H54 (cell line): ENCODE data around the gene SHFL.

Source experiments
- DNase-seq: peaks from one replicate; pipeline ENCODE4 v3.0.0; 2011; ENCODE audit warnings: low spot score, mixed read lengths; ENCODE audit not compliant: insufficient read length
- FAIRE-seq: peaks from 3 replicates; lab custom pipeline; 2011; peaks lifted over from hg19 to GRCh38; lab: Jason Lieb, UNC
- POLR2A ChIP-seq: IDR thresholded peaks from 2 replicates; pipeline ENCODE4 v1.6.1; 2011; ENCODE audit warnings: low read depth, mild to moderate bottlenecking, low read length

SHFL gene

DNA sequence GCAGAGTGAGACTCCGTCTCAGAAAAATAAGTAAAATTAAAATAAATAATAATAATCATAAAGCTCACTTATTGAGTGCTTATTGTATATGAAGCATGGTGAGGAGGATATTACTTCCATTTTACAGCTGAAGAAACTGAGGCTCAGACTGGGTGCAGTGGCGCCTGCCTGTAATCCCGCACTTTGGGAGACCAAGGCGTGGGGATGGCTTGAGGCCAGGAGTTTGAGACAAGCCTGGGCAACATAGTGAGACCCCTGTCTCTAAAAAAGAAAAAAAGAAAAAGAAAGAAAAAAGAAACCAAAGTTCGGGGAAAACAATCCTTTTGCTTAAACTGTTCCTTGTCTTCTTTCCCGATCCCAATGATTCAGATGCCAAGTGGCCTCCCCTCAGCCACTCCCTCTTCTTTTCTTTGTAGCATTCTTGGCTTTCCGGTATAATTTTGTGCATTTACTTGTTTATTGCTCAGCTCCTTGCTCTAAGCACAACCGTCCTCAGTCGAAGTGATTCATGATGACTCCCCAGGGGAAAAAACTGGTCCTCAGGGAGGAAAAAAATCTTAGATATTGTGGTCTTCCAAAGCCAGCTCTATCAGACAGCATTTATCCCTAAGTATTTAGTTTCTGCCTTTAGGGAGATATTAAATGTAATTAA, 34.5 kb downstream of the SHFL start:
- TF ChIP-seq POLR2A = no peak
- FAIRE-seq (peak; percentile 52), DNase-seq (peak; percentile 59)

DNA sequence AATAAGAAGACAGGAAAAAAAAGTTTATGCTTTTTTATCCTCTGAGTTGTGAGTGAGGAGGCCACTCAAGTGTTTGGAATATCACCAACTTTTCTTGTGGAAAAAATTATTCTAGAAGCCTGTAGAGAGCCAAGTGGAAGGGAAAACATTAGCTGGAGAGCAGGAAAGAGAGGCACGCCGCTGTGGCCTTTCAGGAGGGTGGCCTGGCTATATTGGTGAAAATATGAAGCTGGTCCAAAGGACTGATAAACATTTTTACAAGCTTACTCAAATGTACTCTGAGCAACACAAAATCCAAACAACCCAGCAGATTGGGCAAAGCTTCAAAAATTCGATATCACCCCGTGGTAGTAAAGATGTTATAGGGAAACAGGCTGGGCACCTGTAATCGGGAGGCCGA, 35.9 kb downstream of the SHFL start:
- no peak for FAIRE-seq
- DNase-seq = no peak
- TF ChIP-seq POLR2A = no peak

GRCh38 chr19:10124429-10124828, 38.3 kb downstream of the SHFL start:
- FAIRE-seq (no peak), DNase-seq (no peak)
- TF ChIP-seq POLR2A = no peak

DNA sequence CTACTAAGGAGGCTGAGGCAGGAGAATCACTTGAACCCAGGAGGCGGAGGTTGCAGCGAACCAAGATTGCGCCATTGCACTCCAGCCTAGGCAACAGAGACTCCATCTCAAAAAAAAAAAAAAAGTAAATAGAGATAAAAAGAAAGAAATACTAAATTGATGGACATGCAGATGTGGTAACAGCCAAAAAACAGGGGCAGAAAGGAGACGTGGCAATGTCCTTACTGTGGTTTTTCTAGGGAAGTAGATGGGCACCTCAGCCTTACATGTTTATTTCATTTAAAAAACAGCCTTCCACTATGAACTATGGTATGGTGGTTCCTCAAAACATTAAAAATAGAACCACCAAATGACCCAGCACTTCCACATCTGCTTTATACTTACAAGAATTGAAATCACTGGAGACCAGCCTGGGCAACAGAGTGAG, 40.1 kb downstream of the SHFL start:
- DNase-seq (no peak), FAIRE-seq (no peak)
- no peak for TF ChIP-seq POLR2A

GRCh38 chr19:10132905-10133304, 46.8 kb downstream of the SHFL start:
- TF ChIP-seq POLR2A = no peak
- no peak for DNase-seq
- no peak for FAIRE-seq

DNA sequence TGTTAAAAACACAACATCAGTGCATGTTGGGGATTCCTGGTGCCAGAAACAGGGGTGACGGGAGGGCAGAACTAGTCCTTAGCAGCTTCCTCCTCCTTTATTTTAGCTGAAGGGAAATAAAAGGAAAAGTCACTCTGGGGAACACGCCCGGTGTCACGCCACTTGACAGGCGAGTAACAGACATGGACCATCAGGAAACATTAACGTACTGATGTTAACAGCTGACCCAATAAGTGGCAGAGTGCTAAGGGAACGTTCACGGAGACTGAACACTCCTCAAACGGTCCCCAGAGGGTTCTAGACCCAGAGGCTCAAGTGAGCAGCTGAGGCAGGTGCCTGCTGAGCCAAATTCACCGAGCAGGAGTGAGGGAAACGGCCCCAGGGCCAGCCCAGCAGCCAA, 47.5 kb downstream of the SHFL start:
- TF ChIP-seq POLR2A = no peak
- DNase-seq (no peak), FAIRE-seq (no peak)

DNA sequence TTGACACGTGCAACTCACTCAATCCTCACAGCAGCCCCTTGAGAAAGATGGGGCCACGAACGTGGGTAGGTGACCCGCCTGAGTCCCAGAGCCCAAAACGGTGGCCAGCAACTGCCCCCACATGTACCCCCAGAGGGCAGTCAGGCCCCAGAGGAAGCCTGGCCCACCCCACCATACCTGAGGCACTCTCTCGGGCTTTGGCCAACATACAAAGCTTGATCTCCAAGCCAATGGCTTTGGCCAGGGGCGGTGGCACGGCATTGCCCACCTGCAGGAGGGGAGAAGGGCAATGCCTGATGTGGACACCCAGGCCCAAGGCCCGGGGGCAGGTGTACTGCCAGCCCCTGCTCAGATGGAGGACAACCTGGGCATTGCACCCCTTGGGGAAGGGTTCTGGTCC, 47.9 kb downstream of the SHFL start:
- no peak for TF ChIP-seq POLR2A
- DNase-seq = no peak
- FAIRE-seq = no peak

GRCh38 chr19:10135551-10136334, 49.6 kb downstream of the SHFL start:
- no peak for TF ChIP-seq POLR2A
- no peak for FAIRE-seq
- no peak for DNase-seq

- TF ChIP-seq POLR2A = no peak
- no peak for FAIRE-seq
- DNase-seq = no peak
These were observed 50.8 kb downstream of the SHFL start for GRCh38 chr19:10136936-10137335.

DNA sequence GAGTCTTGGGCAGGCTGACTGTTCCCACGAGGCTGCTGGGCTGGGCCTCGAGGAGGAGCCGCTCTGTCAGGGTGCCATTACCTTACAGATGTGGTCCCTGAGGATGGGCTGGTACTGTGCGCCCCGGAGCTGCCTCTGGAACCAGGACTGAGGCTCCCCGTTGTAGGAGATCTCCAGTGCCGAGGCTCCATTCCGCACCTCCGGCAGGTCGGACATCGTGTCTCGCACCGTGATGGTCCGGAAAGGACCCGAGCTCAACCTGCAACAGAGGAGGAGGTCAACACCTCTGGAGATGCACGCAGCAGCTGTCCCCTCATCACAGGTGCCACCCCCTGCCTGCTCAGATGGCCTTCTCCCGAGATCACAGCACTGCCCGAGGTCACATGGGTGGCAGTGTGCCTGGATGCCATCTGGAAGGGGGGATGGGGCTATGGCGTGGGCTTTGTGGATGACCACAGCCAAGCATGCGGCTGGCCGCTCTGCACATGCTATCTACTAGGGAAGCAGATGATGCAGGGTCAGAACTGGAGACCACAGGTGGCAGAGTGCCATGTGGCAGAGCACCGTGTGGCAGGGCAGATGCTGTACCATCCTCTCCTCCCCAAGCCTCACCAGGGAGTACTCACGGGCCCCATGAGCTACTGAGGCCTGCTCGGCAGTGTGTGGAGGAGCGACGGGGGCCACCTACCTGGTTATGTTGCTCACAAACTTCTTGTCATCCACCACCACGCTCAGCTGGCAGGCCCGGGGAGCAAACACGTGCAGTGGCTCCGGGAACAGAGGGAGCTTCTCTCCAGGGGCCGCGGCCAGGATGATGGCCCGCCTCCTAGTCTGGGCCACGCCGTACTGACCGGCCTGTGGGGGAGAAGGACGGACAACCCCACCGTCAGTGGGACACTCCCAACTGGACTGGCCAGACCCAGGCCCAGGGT, 51.9 kb downstream of the SHFL start:
- DNase-seq (no peak), FAIRE-seq (no peak)
- no peak for TF ChIP-seq POLR2A

GRCh38 chr19:10138879-10139795, 53.0 kb downstream of the SHFL start:
- DNase-seq (no peak), FAIRE-seq (no peak)
- TF ChIP-seq POLR2A = no peak

DNA sequence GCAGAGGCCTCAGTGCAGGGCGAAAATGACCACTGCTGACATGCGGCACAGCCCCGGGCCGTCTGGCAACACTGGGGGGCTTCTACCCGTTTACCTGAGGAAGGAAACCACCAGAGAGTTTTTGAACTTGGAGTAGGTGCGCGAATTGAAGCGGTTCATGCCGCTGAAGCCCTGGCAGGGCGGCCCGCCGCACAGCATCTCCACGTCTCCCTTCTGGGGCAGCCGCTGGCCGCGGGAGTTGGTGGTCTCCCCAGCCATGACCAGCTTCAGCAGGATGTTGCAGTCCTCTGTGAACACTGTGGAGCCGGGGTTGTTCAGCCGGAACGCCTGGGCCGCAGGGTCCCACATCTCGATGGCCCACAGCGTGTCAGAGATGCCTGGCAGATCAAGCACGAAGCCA, 53.8 kb downstream of the SHFL start:
- FAIRE-seq (no peak), DNase-seq (no peak)
- TF ChIP-seq POLR2A = no peak

- FAIRE-seq (no peak), DNase-seq (no peak)
- TF ChIP-seq POLR2A = no peak
These were observed 55.4 kb downstream of the SHFL start for GRCh38 chr19:10141479-10141878.
